ENCODE measurements around the gene TAF12. TPM values are rescaled to one million over a fixed set of nuclear protein-coding genes. Genes with fewer than 3 reads are reported as not detected.

The TAF12 gene
- total RNA-seq, 1 donor from 2014 or later = 21.8 TPM

GRCh38 chr1:28631713-28632112, 11.2 kb downstream of the TAF12 start:
- H3K27me3 ChIP-seq (ENCODE audit: low read depth) = no peaks in the 10 kb centered on the region
- intact Hi-C loops (cut with DNase I) = no loop called here
- H3K36me3 ChIP-seq = no peaks in the 10 kb centered on the region
- TF ChIP-seq CTCF (IDR thresholded peaks at IDR 0.05) = no peak
- H3K4me3 ChIP-seq = no peak overlapping the region
- ATAC-seq (no peak), DNase-seq (no peak)
- H3K4me1 ChIP-seq = no peaks in the 10 kb centered on the region
- H3K9me3 ChIP-seq = no peaks in the 10 kb centered on the region
- no peak overlapping the region for H3K27ac ChIP-seq

- Histone ChIP-seq H3K27me3 (ENCODE audit: low read depth) (no peaks in the 10 kb centered on the region), H3K9me3 (no peaks in the 10 kb centered on the region), H3K4me3 (no peak overlapping the region), H3K27ac (no peak overlapping the region), H3K4me1 (no peaks in the 10 kb centered on the region), H3K36me3 (peaks cover 98% of the 10 kb centered on the region)
- intact Hi-C loops (cut with DNase I) = no loop called here
- ATAC-seq (no peak), DNase-seq (no peak)
- no peak for TF ChIP-seq CTCF (IDR thresholded peaks at IDR 0.05)
Observed at GRCh38 chr1:28613175-28613574, 29.7 kb downstream of the TAF12 start.

GRCh38 chr1:28606771-28607170, 36.1 kb downstream of the TAF12 start:
- no peaks in the 10 kb centered on the region for H3K9me3 ChIP-seq
- H3K27ac ChIP-seq = no peak overlapping the region
- no peaks in the 10 kb centered on the region for H3K4me1 ChIP-seq
- no peak for DNase-seq
- no peak overlapping the region for H3K4me3 ChIP-seq
- H3K36me3 ChIP-seq = peaks cover 94% of the 10 kb centered on the region
- no peak for ATAC-seq
- TF ChIP-seq CTCF (IDR thresholded peaks at IDR 0.05) = no peak
- intact Hi-C loops (cut with DNase I) = no loop called here
- H3K27me3 ChIP-seq (ENCODE audit: low read depth) = no peaks in the 10 kb centered on the region

- no peak for ATAC-seq
- no peak for TF ChIP-seq CTCF (IDR thresholded peaks at IDR 0.05)
- no peaks in the 10 kb centered on the region for H3K27me3 ChIP-seq (ENCODE audit: low read depth)
- no peaks in the 10 kb centered on the region for H3K9me3 ChIP-seq
- no peaks in the 10 kb centered on the region for H3K4me1 ChIP-seq
- intact Hi-C loops (cut with DNase I) = no loop called here
- peaks cover 81% of the 10 kb centered on the region for H3K36me3 ChIP-seq
- H3K4me3 ChIP-seq = no peak overlapping the region
- no peak overlapping the region for H3K27ac ChIP-seq
- no peak for DNase-seq
Observed at GRCh38 chr1:28604962-28605361, 37.9 kb downstream of the TAF12 start.

GRCh38 chr1:28604411-28604810, 38.5 kb downstream of the TAF12 start:
- intact Hi-C loops (cut with DNase I) = no loop called here
- no peak for TF ChIP-seq CTCF (IDR thresholded peaks at IDR 0.05)
- DNase-seq (no peak), ATAC-seq (no peak)
- Histone ChIP-seq H3K4me3 (no peak overlapping the region), H3K36me3 (peaks cover 76% of the 10 kb centered on the region), H3K27me3 (ENCODE audit: low read depth) (no peaks in the 10 kb centered on the region), H3K9me3 (no peaks in the 10 kb centered on the region), H3K27ac (no peak overlapping the region), H3K4me1 (no peaks in the 10 kb centered on the region)
